ENCODE measurements around the gene TUSC2.
A peak's percentile ranks its signal among the peaks of the same experiment; 100 is the strongest.

The TUSC2 gene

GRCh38 chr3:50276762-50277101 lies 51.3 kb downstream of the TUSC2 start:
- peaks cover 61% of the 10 kb centered on the region for H3K27me3 ChIP-seq
- TF ChIP-seq CTCF (IDR thresholded peaks at IDR 0.05): no peak

GRCh38 chr3:50275996-50276761 lies 51.8 kb downstream of the TUSC2 start:
- Histone ChIP-seq H3K27ac (no peak overlapping the region), H3K27me3 (peaks cover 61% of the 10 kb centered on the region), H3K36me3 (no peaks in the 10 kb centered on the region), H3K4me3 (ENCODE audit: low read depth in 1 of 2, low read length in 1 of 2) (no peak overlapping the region), H3K4me1 (ENCODE audit: control insufficient read depth in 1 of 2, insufficient read depth in 1 of 2, low read depth in 1 of 2, low read length in 1 of 2) (peaks cover 26 to 38% of the 10 kb centered on the region in 2 experiments), H3K9me3 (no peaks in the 10 kb centered on the region)
- TF ChIP-seq CTCF (IDR thresholded peaks at IDR 0.05): no peak

More at GRCh38 chr3:50276762-50277101, 51.3 kb downstream of the TUSC2 start:
- Histone ChIP-seq H3K27ac (no peak overlapping the region), H3K4me3 (ENCODE audit: low read depth in 1 of 2, low read length in 1 of 2) (no peak overlapping the region), H3K9me3 (no peaks in the 10 kb centered on the region), H3K36me3 (no peaks in the 10 kb centered on the region), H3K4me1 (ENCODE audit: control insufficient read depth in 1 of 2, insufficient read depth in 1 of 2, low read depth in 1 of 2, low read length in 1 of 2) (peaks cover 26 to 38% of the 10 kb centered on the region in 2 experiments)

- Histone ChIP-seq H3K4me1 (ENCODE audit: control insufficient read depth in 1 of 2, insufficient read depth in 1 of 2, low read depth in 1 of 2, low read length in 1 of 2) (peaks cover 26 to 38% of the 10 kb centered on the region in 2 experiments), H3K4me3 (ENCODE audit: low read depth in 1 of 2, low read length in 1 of 2) (peak overlapping the region in 1 of 2 experiments; percentile 2), H3K27me3 (peaks cover 61% of the 10 kb centered on the region), H3K36me3 (no peaks in the 10 kb centered on the region), H3K27ac (no peak overlapping the region), H3K9me3 (no peaks in the 10 kb centered on the region)
- TF ChIP-seq CTCF (IDR thresholded peaks at IDR 0.05): no peak
Measured at GRCh38 chr3:50275141-50275995, 52.7 kb downstream of the TUSC2 start.
